HCT116 (cell line): ENCODE measurements around the gene DCAF6. TPM values are rescaled to one million over a fixed set of nuclear protein-coding genes. Genes with fewer than 3 reads are reported as not detected.

Experiments used
- ATAC-seq: fragments of 200-7000 bp; cut with Tn5 transposase; 2 replicates; pipeline ENCODE4 v1.9.1; 2020; ENCODE audit warnings: mild to moderate bottlenecking, moderate library complexity
- BruUV-seq: library from RNA; stranded (reverse); fragments of 400-500 nt; replicated peaks from 2 replicates; lab custom pipeline; 2021; lab: Mats Ljungman, UMichigan
- CTCF ChIA-PET: fragments of 300-600 bp; sonication (Branson Sonifier 250); formaldehyde crosslinking; loops from one replicate; lab custom pipeline; 2021; ENCODE audit warnings: antibody characterized with exemption; lab: Charles Lee
- POLR2A ChIA-PET: fragments of 300-600, 350-600 bp; sonication (Branson Sonifier 250); formaldehyde crosslinking; loops from one replicate; lab custom pipeline; 2021; ENCODE audit warnings: antibody characterized with exemption; lab: Charles Lee
- RAD21 ChIA-PET, 2 experiments: fragments of 300-600 bp; sonication (Branson Sonifier 250); formaldehyde crosslinking; loops; one replicate each; lab custom pipeline; 2023; ENCODE audit warnings: low total read pairs in 2 of 2; ENCODE audit not compliant: uncharacterized antibody in 2 of 2, unreplicated experiment in 2 of 2, low non-redundant PET in 1 of 2; lab: Charles Lee
- DNase-seq: peaks from one replicate; pipeline ENCODE4 v3.0.0-alpha.2; 2010; ENCODE audit warnings: low read depth, low spot score
- H2AFZ ChIP-seq: fragments of 200-600 bp; shearing (Covaris generic), sonication (generic); 2 replicates; pipeline ENCODE4 v1.6.1; 2017; ENCODE audit warnings: low read depth, mixed run types, mixed read lengths, antibody characterized with exemption, low read length; ENCODE audit not compliant: poor library complexity, severe bottlenecking
- H3K27ac ChIP-seq: 2 replicates; pipeline ENCODE4 v1.5.1; 2012; ENCODE audit warnings: low read depth, low read length
- H3K27me3 ChIP-seq: fragments of 200-600 bp; sonication (generic); 2 replicates; pipeline ENCODE4 v1.6.1; 2016; ENCODE audit warnings: mixed run types, low read length, mixed read lengths; ENCODE audit not compliant: insufficient read depth
- H3K36me3 ChIP-seq, 2 experiments: fragments of 200-500 bp in 1 of 2; fragments of 200-600 bp in 1 of 2; sonication (Bioruptor generic) in 1 of 2; sonication (generic) in 1 of 2; 2 replicates each; pipeline versions ENCODE4 v1.5.1 to v1.6.1; 2014 to 2016; ENCODE audit warnings: low read length in 2 of 2, inconsistent platforms in 1 of 2, mixed read lengths in 1 of 2, mixed run types in 1 of 2; ENCODE audit not compliant: insufficient read depth in 2 of 2, control insufficient read depth in 1 of 2
- H3K4me1 ChIP-seq, 2 experiments: fragments of 200-600 bp in 1 of 2; sonication (generic) in 1 of 2; 2 replicates each; pipeline versions ENCODE4 v1.5.1 to v1.6.1; 2012 to 2017; ENCODE audit warnings: low read length in 2 of 2, inconsistent platforms in 1 of 2, mild to moderate bottlenecking in 1 of 2, mixed read lengths in 1 of 2, mixed run types in 1 of 2, moderate library complexity in 1 of 2; ENCODE audit not compliant: insufficient read depth in 2 of 2, control insufficient read depth in 1 of 2
- H3K4me2 ChIP-seq: fragments of 200-600 bp; sonication (generic); 2 replicates; pipeline ENCODE4 v1.6.1; 2017; ENCODE audit warnings: mixed run types, low read length, mixed read lengths
- H3K4me3 ChIP-seq, 2 experiments: fragments of 200-600 bp in 1 of 2; sonication (generic) in 1 of 2; replicated peaks in 1 of 2; 2 replicates each; pipeline ENCODE4 v1.5.1; 2011 to 2016; ENCODE audit warnings: low read length in 2 of 2, control low read depth in 1 of 2, low read depth in 1 of 2, mild to moderate bottlenecking in 1 of 2, mixed read lengths in 1 of 2, mixed run types in 1 of 2
- H3K79me2 ChIP-seq: fragments of 200-600 bp; sonication (generic); 2 replicates; pipeline ENCODE4 v1.6.1; 2017; ENCODE audit warnings: mild to moderate bottlenecking, mixed run types, low read length, moderate library complexity, mixed read lengths; ENCODE audit not compliant: insufficient read depth
- H3K9ac ChIP-seq: fragments of 200-600 bp; sonication (generic); 2 replicates; pipeline ENCODE4 v1.6.1; 2016; ENCODE audit warnings: low read length, mixed read lengths
- H3K9me2 ChIP-seq: fragments of 200-600 bp; sonication (generic), shearing (Covaris generic); 2 replicates; pipeline ENCODE4 v1.6.1; 2017; ENCODE audit warnings: mixed run types, mild to moderate bottlenecking, moderate library complexity; ENCODE audit not compliant: insufficient read depth
- H3K9me3 ChIP-seq, 2 experiments: fragments of 200-500 bp in 1 of 2; fragments of 200-600 bp in 1 of 2; sonication (Bioruptor generic) in 1 of 2; sonication (generic) in 1 of 2; 2 replicates each; pipeline ENCODE4 v1.6.1; 2014 to 2017; ENCODE audit warnings: low read length in 2 of 2, mixed read lengths in 2 of 2, inconsistent platforms in 1 of 2, low read depth in 1 of 2, mild to moderate bottlenecking in 1 of 2, mixed run types in 1 of 2, moderate library complexity in 1 of 2; ENCODE audit not compliant: control insufficient read depth in 1 of 2, insufficient read depth in 1 of 2
- H4K20me1 ChIP-seq: fragments of 200-600 bp; sonication (generic), shearing (Covaris generic); 2 replicates; pipeline ENCODE4 v1.6.1; 2017; ENCODE audit warnings: mixed run types, mild to moderate bottlenecking, moderate library complexity; ENCODE audit not compliant: insufficient read depth
- ATF3 ChIP-seq: IDR thresholded peaks from 2 replicates; pipeline ENCODE4 v1.6.1; 2012
- CBX3 ChIP-seq: IDR thresholded peaks from 2 replicates; pipeline ENCODE4 v1.6.1; 2012; ENCODE audit warnings: low read depth
- CTCF ChIP-seq, 3 experiments: fragments of 200-600 bp in 1 of 3; sonication (generic) in 1 of 3; IDR thresholded peaks in 2 of 3; conservative IDR thresholded peaks in 1 of 3; 2 replicates each; pipeline ENCODE4 v1.5.1; 2012 to 2017; ENCODE audit warnings: low read depth in 2 of 3, low read length in 2 of 3, antibody characterized with exemption in 1 of 3, borderline replicate concordance in 1 of 3, control low read depth in 1 of 3, mild to moderate bottlenecking in 1 of 3, mixed read lengths in 1 of 3, mixed run types in 1 of 3, moderate library complexity in 1 of 3; ENCODE audit not compliant: insufficient read depth in 1 of 3
- EGR1 ChIP-seq: IDR thresholded peaks from 2 replicates; pipeline ENCODE4 v1.6.1; 2012; ENCODE audit warnings: low read depth
- ELF1 ChIP-seq: IDR thresholded peaks from 2 replicates; pipeline ENCODE4 v1.6.1; 2012; ENCODE audit warnings: low read depth, borderline replicate concordance
- EZH2 ChIP-seq: fragments of 200-600 bp; sonication (generic); IDR thresholded peaks from 2 replicates; pipeline ENCODE4 v1.6.1; 2017; ENCODE audit warnings: antibody characterized with exemption, mixed run types
- EZH2phosphoT487 ChIP-seq: fragments of 200-600 bp; IDR thresholded peaks from 2 replicates; pipeline ENCODE4 v1.6.1; 2018; ENCODE audit warnings: antibody characterized with exemption, borderline replicate concordance
- FOSL1 ChIP-seq: IDR thresholded peaks from 2 replicates; pipeline ENCODE4 v1.6.1; 2012; ENCODE audit warnings: low read depth
- POLR2A ChIP-seq: IDR thresholded peaks from 2 replicates; pipeline ENCODE4 v1.7.0; 2011; ENCODE audit warnings: borderline replicate concordance; ENCODE audit not compliant: insufficient read depth, insufficient read length; ENCODE audit errors: extremely low read depth
- RAD21 ChIP-seq: IDR thresholded peaks from 2 replicates; pipeline ENCODE4 v1.6.1; 2012; ENCODE audit warnings: low read depth, mild to moderate bottlenecking
- SIN3A ChIP-seq: IDR thresholded peaks from 2 replicates; pipeline ENCODE4 v1.6.1; 2012; ENCODE audit warnings: low read depth
- SRF ChIP-seq: IDR thresholded peaks from 2 replicates; pipeline ENCODE4 v1.6.1; 2012; ENCODE audit warnings: low read depth
- TCF7L2 ChIP-seq: IDR thresholded peaks from 2 replicates; pipeline ENCODE4 v1.7.0; 2011; ENCODE audit warnings: borderline replicate concordance, inconsistent platforms; ENCODE audit not compliant: insufficient read depth, insufficient read length; ENCODE audit errors: extremely low read depth
- YY1 ChIP-seq: IDR thresholded peaks from 2 replicates; pipeline ENCODE4 v1.6.1; 2011; ENCODE audit warnings: low read length, low read depth, moderate library complexity, mild to moderate bottlenecking; ENCODE audit not compliant: insufficient replicate concordance; ENCODE audit errors: extremely low read depth
- ZFX ChIP-seq: fragments of 450-650 bp; IDR thresholded peaks from 2 replicates; pipeline ENCODE4 v1.6.1; 2017
- ZNF274 ChIP-seq: fragments of 200-500 bp; sonication (Bioruptor generic); IDR thresholded peaks from 2 replicates; pipeline ENCODE4 v1.6.1; 2014; ENCODE audit warnings: mild to moderate bottlenecking, low read depth, low read length, inconsistent platforms
- intact Hi-C: fragments of 100-400 bp; cut with micrococcal nuclease; formaldehyde crosslinking; loops from 2 replicates; pipeline ENCODE4 v1.10.0; 2022
- total RNA-seq: library from RNA; stranded (reverse); gene quantifications from one replicate; pipeline ENCODE4 v1.2.1, GENCODE V29; 2021; ENCODE audit not compliant: unreplicated experiment
- TF ChIP-seq, protein P1 (sequence below): IDR thresholded peaks from 2 replicates; pipeline ENCODE4 v1.6.1; 2011; ENCODE audit warnings: mild to moderate bottlenecking, low read length, moderate library complexity; ENCODE audit not compliant: insufficient replicate concordance; ENCODE audit errors: extremely low read depth
- TF ChIP-seq, protein P2 (sequence below): IDR thresholded peaks from 2 replicates; pipeline ENCODE4 v1.6.1; 2012; ENCODE audit warnings: low read depth
- TF ChIP-seq, protein P3 (sequence below): IDR thresholded peaks from 2 replicates; pipeline ENCODE4 v1.6.1; 2012

The DCAF6 gene
- total RNA-seq, 1 experiment from 2014 or later: 34.2 TPM

DNA sequence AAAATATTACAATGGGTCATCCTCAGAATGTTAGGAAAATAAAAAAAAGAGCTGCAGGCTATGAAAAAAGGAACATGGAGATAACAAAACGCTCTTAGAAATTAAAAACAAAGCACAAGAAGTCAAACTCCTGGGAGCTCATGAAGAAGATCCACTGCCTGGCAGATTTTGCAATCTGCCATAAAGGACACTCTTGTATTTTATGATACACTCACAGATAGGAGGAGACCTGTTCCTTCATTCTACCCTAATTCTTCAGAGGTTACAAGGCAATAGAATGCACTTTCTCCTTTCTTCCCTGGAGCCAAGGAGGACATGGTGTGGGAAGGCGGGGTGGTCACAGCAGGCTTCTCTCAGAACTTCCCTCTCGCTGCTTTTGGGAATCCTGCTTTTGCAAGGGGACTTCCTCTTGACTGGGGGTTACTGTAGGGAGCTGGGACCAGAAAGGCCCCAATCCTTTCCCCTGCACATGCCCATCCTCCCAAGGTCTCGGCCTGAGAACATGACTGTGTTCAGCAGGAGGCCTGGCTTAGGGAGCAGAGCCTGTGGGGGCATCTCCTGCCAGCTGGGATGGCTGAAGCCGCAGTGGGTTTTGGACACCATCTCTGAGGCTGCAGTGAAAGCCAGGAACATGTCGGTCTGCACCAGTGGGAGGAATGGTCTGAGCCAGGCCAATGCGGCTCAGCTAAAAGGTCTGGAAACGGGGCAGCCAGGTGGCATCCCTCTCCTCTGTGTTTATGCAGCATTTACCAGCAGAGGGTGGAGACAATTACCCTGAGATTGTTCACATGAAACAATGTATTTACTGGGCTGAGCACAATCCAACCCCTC is 155.5 kb downstream of the DCAF6 start:
- no peaks in the 10 kb centered on the region for H3K27me3 ChIP-seq
- no peaks in the 10 kb centered on the region for H3K36me3 ChIP-seq
- H3K9ac ChIP-seq: no peak overlapping the region
- DNase-seq (no peak), ATAC-seq (no peak)
- no peak overlapping the region for H3K4me2 ChIP-seq
- H3K9me2 ChIP-seq: no peaks in the 10 kb centered on the region
- H3K79me2 ChIP-seq: no peaks in the 10 kb centered on the region
- POLR2A ChIA-PET: no interaction called here
- H2AFZ ChIP-seq: no peak overlapping the region
- intact Hi-C loops: no loop called here
- H4K20me1 ChIP-seq: no peaks in the 10 kb centered on the region
- no peak overlapping the region for H3K4me3 ChIP-seq
- no peaks in the 10 kb centered on the region for H3K9me3 ChIP-seq
- H3K4me1 ChIP-seq: peaks cover 0 to 10% of the 10 kb centered on the region in 2 experiments; a peak in 1 of 4 replicates
- BruUV-seq: no TSS peak
- RAD21 ChIA-PET: no interaction called here
- H3K27ac ChIP-seq: no peak overlapping the region
- CTCF ChIA-PET: interaction anchor here (5.2 kb wide), 1 partner anchor 10 kb away, joined by 27 read pairs; no protein-coding TSS in a partner anchor
- no peak for TF ChIP-seq CBX3
- no peak for TF ChIP-seq YY1
- no peak for TF ChIP-seq POLR2A
- no peak for TF ChIP-seq FOSL1
- no peak for TF ChIP-seq CTCF (IDR thresholded peaks at IDR 0.05 in 2 of 3, conservative IDR thresholded peaks at IDR 0.05 in 1 of 3; ENCODE audit: borderline replicate concordance in 1 of 3, insufficient read depth in 1 of 3, low read depth in 2 of 3, low read length in 2 of 3)
- no peak for TF ChIP-seq EZH2
- no peak for TF ChIP-seq RAD21
- TF ChIP-seq SRF: no peak
- TF ChIP-seq EZH2phosphoT487: no peak
- no peak for TF ChIP-seq ZFX
- no peak for TF ChIP-seq TCF7L2
- TF ChIP-seq ATF3: no peak
- TF ChIP-seq, protein P1, sequence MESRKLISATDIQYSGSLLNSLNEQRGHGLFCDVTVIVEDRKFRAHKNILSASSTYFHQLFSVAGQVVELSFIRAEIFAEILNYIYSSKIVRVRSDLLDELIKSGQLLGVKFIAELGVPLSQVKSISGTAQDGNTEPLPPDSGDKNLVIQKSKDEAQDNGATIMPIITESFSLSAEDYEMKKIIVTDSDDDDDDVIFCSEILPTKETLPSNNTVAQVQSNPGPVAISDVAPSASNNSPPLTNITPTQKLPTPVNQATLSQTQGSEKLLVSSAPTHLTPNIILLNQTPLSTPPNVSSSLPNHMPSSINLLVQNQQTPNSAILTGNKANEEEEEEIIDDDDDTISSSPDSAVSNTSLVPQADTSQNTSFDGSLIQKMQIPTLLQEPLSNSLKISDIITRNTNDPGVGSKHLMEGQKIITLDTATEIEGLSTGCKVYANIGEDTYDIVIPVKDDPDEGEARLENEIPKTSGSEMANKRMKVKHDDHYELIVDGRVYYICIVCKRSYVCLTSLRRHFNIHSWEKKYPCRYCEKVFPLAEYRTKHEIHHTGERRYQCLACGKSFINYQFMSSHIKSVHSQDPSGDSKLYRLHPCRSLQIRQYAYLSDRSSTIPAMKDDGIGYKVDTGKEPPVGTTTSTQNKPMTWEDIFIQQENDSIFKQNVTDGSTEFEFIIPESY: no peak
- TF ChIP-seq, protein P2, sequence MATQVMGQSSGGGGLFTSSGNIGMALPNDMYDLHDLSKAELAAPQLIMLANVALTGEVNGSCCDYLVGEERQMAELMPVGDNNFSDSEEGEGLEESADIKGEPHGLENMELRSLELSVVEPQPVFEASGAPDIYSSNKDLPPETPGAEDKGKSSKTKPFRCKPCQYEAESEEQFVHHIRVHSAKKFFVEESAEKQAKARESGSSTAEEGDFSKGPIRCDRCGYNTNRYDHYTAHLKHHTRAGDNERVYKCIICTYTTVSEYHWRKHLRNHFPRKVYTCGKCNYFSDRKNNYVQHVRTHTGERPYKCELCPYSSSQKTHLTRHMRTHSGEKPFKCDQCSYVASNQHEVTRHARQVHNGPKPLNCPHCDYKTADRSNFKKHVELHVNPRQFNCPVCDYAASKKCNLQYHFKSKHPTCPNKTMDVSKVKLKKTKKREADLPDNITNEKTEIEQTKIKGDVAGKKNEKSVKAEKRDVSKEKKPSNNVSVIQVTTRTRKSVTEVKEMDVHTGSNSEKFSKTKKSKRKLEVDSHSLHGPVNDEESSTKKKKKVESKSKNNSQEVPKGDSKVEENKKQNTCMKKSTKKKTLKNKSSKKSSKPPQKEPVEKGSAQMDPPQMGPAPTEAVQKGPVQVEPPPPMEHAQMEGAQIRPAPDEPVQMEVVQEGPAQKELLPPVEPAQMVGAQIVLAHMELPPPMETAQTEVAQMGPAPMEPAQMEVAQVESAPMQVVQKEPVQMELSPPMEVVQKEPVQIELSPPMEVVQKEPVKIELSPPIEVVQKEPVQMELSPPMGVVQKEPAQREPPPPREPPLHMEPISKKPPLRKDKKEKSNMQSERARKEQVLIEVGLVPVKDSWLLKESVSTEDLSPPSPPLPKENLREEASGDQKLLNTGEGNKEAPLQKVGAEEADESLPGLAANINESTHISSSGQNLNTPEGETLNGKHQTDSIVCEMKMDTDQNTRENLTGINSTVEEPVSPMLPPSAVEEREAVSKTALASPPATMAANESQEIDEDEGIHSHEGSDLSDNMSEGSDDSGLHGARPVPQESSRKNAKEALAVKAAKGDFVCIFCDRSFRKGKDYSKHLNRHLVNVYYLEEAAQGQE: no peak
- TF ChIP-seq ZNF274: no peak
- no peak for TF ChIP-seq EGR1
- TF ChIP-seq ELF1: no peak
- no peak for TF ChIP-seq SIN3A
- TF ChIP-seq, protein P3, sequence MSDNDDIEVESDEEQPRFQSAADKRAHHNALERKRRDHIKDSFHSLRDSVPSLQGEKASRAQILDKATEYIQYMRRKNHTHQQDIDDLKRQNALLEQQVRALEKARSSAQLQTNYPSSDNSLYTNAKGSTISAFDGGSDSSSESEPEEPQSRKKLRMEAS: no peak
